Liver (tissue), 9 donors: Measurements from ENCODE around the gene FOCAD. TPM values are rescaled to one million over a fixed set of nuclear protein-coding genes. Genes with fewer than 3 reads are reported as not detected.

Source experiments
- DNase-seq: peaks from one replicate; pipeline ENCODE4 v3.0.0-alpha.2; 2017; ENCODE audit warnings: low spot score
- H3K27ac ChIP-seq, 2 donors: one replicate each; pipeline ENCODE4 v1.7.0; 2013; ENCODE audit warnings: inconsistent platforms in 2 of 2, low read length in 2 of 2, control low read depth in 1 of 2, low read depth in 1 of 2, mild to moderate bottlenecking in 1 of 2
- H3K27me3 ChIP-seq, 4 donors: one replicate each; pipeline versions ENCODE4 v1.6.1 to v1.7.0; 2013; ENCODE audit warnings: low read length in 3 of 4, inconsistent platforms in 1 of 4, mild to moderate bottlenecking in 1 of 4, moderate library complexity in 1 of 4; ENCODE audit not compliant: control insufficient read depth in 4 of 4, insufficient read depth in 4 of 4
- H3K36me3 ChIP-seq, 4 donors: one replicate each; pipeline versions ENCODE4 v1.6.1 to v1.7.0; 2013; ENCODE audit warnings: low read length in 3 of 4, mild to moderate bottlenecking in 3 of 4, low read depth in 1 of 4, moderate library complexity in 1 of 4; ENCODE audit not compliant: control insufficient read depth in 4 of 4, insufficient read depth in 3 of 4
- H3K4me1 ChIP-seq, 4 donors: one replicate each; pipeline versions ENCODE4 v1.6.1 to v1.7.0; 2013; ENCODE audit warnings: low read length in 3 of 4, mild to moderate bottlenecking in 3 of 4, moderate library complexity in 1 of 4; ENCODE audit not compliant: control insufficient read depth in 4 of 4, insufficient read depth in 4 of 4
- H3K4me3 ChIP-seq, 3 donors: one replicate each; pipeline versions ENCODE4 v1.6.1 to v1.7.0; 2013; ENCODE audit warnings: low read length in 3 of 3, control low read depth in 1 of 3, low read depth in 1 of 3, mild to moderate bottlenecking in 1 of 3
- H3K9ac ChIP-seq, 2 donors: one replicate each; pipeline ENCODE4 v1.7.0; 2013; ENCODE audit warnings: low read length in 2 of 2, mild to moderate bottlenecking in 2 of 2, moderate library complexity in 2 of 2, control low read depth in 1 of 2, low read depth in 1 of 2
- H3K9me3 ChIP-seq, 4 donors: one replicate each; pipeline versions ENCODE4 v1.6.1 to v1.7.0; 2013; ENCODE audit warnings: low read length in 3 of 4; ENCODE audit not compliant: control insufficient read depth in 4 of 4
- ATF3 ChIP-seq: IDR thresholded peaks from 2 replicates; pipeline ENCODE4 v1.6.1; 2016; ENCODE audit warnings: antibody characterized with exemption
- CTCF ChIP-seq: fragments of 150-350 bp; IDR thresholded peaks from 2 replicates; pipeline ENCODE4 v1.5.1; 2017; ENCODE audit warnings: improper control_type of control experiment, low read depth, low read length; ENCODE audit not compliant: missing input control
- EGR1 ChIP-seq, 2 donors: IDR thresholded peaks; 2 replicates each; pipeline ENCODE4 v1.6.1; 2016 to 2018; ENCODE audit warnings: antibody characterized with exemption in 2 of 2, low read depth in 2 of 2
- FOXA1 ChIP-seq: IDR thresholded peaks from 2 replicates; pipeline ENCODE4 v1.6.1; 2016; ENCODE audit warnings: antibody characterized with exemption
- FOXA2 ChIP-seq: IDR thresholded peaks from 2 replicates; pipeline ENCODE4 v1.6.1; 2016; ENCODE audit warnings: antibody characterized with exemption
- GABPA ChIP-seq, 2 donors: IDR thresholded peaks in 1 of 2; conservative IDR thresholded peaks in 1 of 2; 2 replicates each; pipeline ENCODE4 v1.6.1; 2016; ENCODE audit warnings: antibody characterized with exemption in 2 of 2, mild to moderate bottlenecking in 1 of 2, moderate library complexity in 1 of 2
- HNF4A ChIP-seq, 2 donors: conservative IDR thresholded peaks; 2 replicates each; pipeline ENCODE4 v1.6.1; 2016; ENCODE audit warnings: antibody characterized with exemption in 2 of 2, mild to moderate bottlenecking in 2 of 2
- HNF4G ChIP-seq: IDR thresholded peaks from 2 replicates; pipeline ENCODE4 v1.6.1; 2016; ENCODE audit warnings: antibody characterized with exemption
- JUND ChIP-seq, 2 donors: IDR thresholded peaks; 2 replicates each; pipeline ENCODE4 v1.6.1; 2016; ENCODE audit warnings: antibody characterized with exemption in 2 of 2
- NR2F2 ChIP-seq: IDR thresholded peaks from 2 replicates; pipeline ENCODE4 v1.6.1; 2016; ENCODE audit warnings: antibody characterized with exemption
- RAD21 ChIP-seq, 2 donors: IDR thresholded peaks; 2 replicates each; pipeline ENCODE4 v1.6.1; 2016; ENCODE audit warnings: antibody characterized with exemption in 2 of 2, mild to moderate bottlenecking in 2 of 2
- REST ChIP-seq: IDR thresholded peaks from 2 replicates; pipeline ENCODE4 v1.6.1; 2016; ENCODE audit warnings: antibody characterized with exemption, mild to moderate bottlenecking
- RXRA ChIP-seq, 2 donors: IDR thresholded peaks; 2 replicates each; pipeline ENCODE4 v1.6.1; 2017 to 2018; ENCODE audit warnings: antibody characterized with exemption in 2 of 2, mild to moderate bottlenecking in 1 of 2
- SP1 ChIP-seq: IDR thresholded peaks from 2 replicates; pipeline ENCODE4 v1.6.1; 2018; ENCODE audit warnings: antibody characterized with exemption, mild to moderate bottlenecking
- TAF1 ChIP-seq: conservative IDR thresholded peaks from 2 replicates; pipeline ENCODE4 v1.6.1; 2016; ENCODE audit warnings: antibody characterized with exemption, mild to moderate bottlenecking
- YY1 ChIP-seq: IDR thresholded peaks from 2 replicates; pipeline ENCODE4 v1.6.1; 2016; ENCODE audit warnings: antibody characterized with exemption, mild to moderate bottlenecking
- WGBS: extraction: QIAGEN DNeasy Blood & Tissue Kit; methylation state at CpG from one replicate; pipeline ENCODE4 v1.1.7; 2013; 5-methylcytosine and 5-hydroxymethylcytosine counted together
- polyA plus RNA-seq, 2 donors: library from polyadenylated mRNA; stranded (reverse) in 1 of 2; unstranded in 1 of 2; fragments of 200-250 nt in 1 of 2; fragments of >200 nt in 1 of 2; fragmentation: Nextera tagmentation in 1 of 2; extraction: Ambion mirVana in 1 of 2; gene quantifications; one replicate each; pipeline versions ENCODE4 v1.2.1 to v1.2.3, GENCODE V29; 2013 to 2015
- total RNA-seq, 2 donors: library from RNA; depleted of rRNA; stranded (reverse); fragments of >200 nt; gene quantifications; one replicate each; pipeline ENCODE4 v1.2.3, GENCODE V29; 2014
- donor health status: healthy.
- donor health status: healthy.
- donor health status: healthy.
- donor health status: healthy.
- donor health status: healthy.

Gene FOCAD
- total and polyA plus RNA-seq, 4 donors, result 3.2 to 21.0 (median 10.3) TPM

- H3K9me3 ChIP-seq, result no peaks in the 10 kb centered on the region
- H3K9ac ChIP-seq, result no peak overlapping the region
- peaks cover 0 to 4% (median 2%) of the 10 kb centered on the region in 4 donors for H3K4me1 ChIP-seq
- H3K27me3 ChIP-seq, result no peaks in the 10 kb centered on the region
- TF ChIP-seq RAD21 (IDR thresholded peaks at IDR 0.05), result no peak
- no peak for TF ChIP-seq EGR1 (IDR thresholded peaks at IDR 0.05; ENCODE audit: low read depth in 2 of 2)
- no peak for TF ChIP-seq ATF3
- peaks cover 0 to 1% (median 0%) of the 10 kb centered on the region in 4 donors for H3K36me3 ChIP-seq
- 83% methylated on average over 5 of the region's 5 CpGs for WGBS
- no peak for DNase-seq
- peak overlapping the region in 1 of 3 donors; percentile 56 for H3K4me3 ChIP-seq
- peak overlapping the region; percentile 55 to 67 for H3K27ac ChIP-seq
Measured at GRCh38 chr9:21030389-21031035, 346.5 kb downstream of the FOCAD start.

GRCh38 chr9:21031091-21031807 is 347.2 kb downstream of the FOCAD start, which contains the start of gene HACD4:
Gene HACD4, minus strand, starts transcription at chr9:21031640. Its CDS starts 50 bp downstream, at chr9:21031590.
- Histone ChIP-seq H3K4me1 (peaks cover 0 to 4% (median 2%) of the 10 kb centered on the region in 4 donors), H3K9me3 (no peaks in the 10 kb centered on the region), H3K9ac (peak within 1 kb of the TSS in 1 of 2 donors; percentile 30), H3K27ac (peak within 1 kb of the TSS; percentile 55 to 67), H3K36me3 (peaks cover 0 to 1% (median 0%) of the 10 kb centered on the region in 4 donors), H3K27me3 (no peaks in the 10 kb centered on the region), H3K4me3 (peak within 1 kb of the TSS; percentile 20 to 56 (median 47))
- 10% methylated on average over 46 of the region's 46 CpGs for WGBS
- no peak for TF ChIP-seq EGR1 (IDR thresholded peaks at IDR 0.05; ENCODE audit: low read depth in 2 of 2)
- TF ChIP-seq FOXA2, result no peak
- no peak for TF ChIP-seq CTCF
- TF ChIP-seq FOXA1, result no peak
- TF ChIP-seq RAD21 (IDR thresholded peaks at IDR 0.05), result no peak
- TF ChIP-seq RXRA (IDR thresholded peaks at IDR 0.05), result no peak
- TF ChIP-seq TAF1, result no peak
- no peak for TF ChIP-seq JUND (IDR thresholded peaks at IDR 0.05)
- TF ChIP-seq NR2F2, result no peak
- peak; percentile 43 for DNase-seq

GRCh38 chr9:21031808-21032183 is 347.7 kb downstream of the FOCAD start:
- Histone ChIP-seq H3K4me1 (peaks cover 0 to 4% (median 2%) of the 10 kb centered on the region in 4 donors), H3K4me3 (peak overlapping the region in 2 of 3 donors; percentile 20 to 56), H3K9ac (no peak overlapping the region), H3K27me3 (no peaks in the 10 kb centered on the region), H3K9me3 (no peaks in the 10 kb centered on the region), H3K36me3 (peaks cover 0 to 1% (median 0%) of the 10 kb centered on the region in 4 donors), H3K27ac (peak overlapping the region in 1 of 2 donors; percentile 55)
- no peak for DNase-seq
- TF ChIP-seq ATF3 (no peak), CTCF (no peak), REST (no peak), NR2F2 (no peak), RXRA (IDR thresholded peaks at IDR 0.05) (no peak), SP1 (no peak), YY1 (no peak), JUND (IDR thresholded peaks at IDR 0.05) (no peak), HNF4A (conservative IDR thresholded peaks at IDR 0.05) (no peak), EGR1 (IDR thresholded peaks at IDR 0.05; ENCODE audit: low read depth in 2 of 2) (no peak), RAD21 (IDR thresholded peaks at IDR 0.05) (no peak), TAF1 (no peak), GABPA (IDR thresholded peaks at IDR 0.05 in 1 of 2, conservative IDR thresholded peaks at IDR 0.05 in 1 of 2) (no peak), FOXA2 (no peak), HNF4G (no peak)
- WGBS, result 72% methylated on average over 22 of the region's 22 CpGs
